HG02943 (cell line): ENCODE results near the gene VPS54.
"Not testable (repeated sequence)": the region's sequence is repeated elsewhere in the genome, so short reads cannot be mapped to it uniquely, and the experiment has no call there.

Experiments used
- ATAC-seq: cut with Tn5 transposase; IDR thresholded peaks from one replicate; pipeline ENCODE4 v1.9.1; 2021; ENCODE audit warnings: mild to moderate bottlenecking, low read depth, moderate library complexity; ENCODE audit not compliant: unreplicated experiment

The VPS54 gene

GRCh38 chr2:64023485-64024258 is 4.4 kb upstream of the VPS54 start:
- ATAC-seq = no peak

GRCh38 chr2:64021578-64021977 is 2.4 kb upstream of the VPS54 start:
- ATAC-seq = no peak

GRCh38 chr2:64019975-64020528 is 824 bp upstream of the VPS54 start:
- no peak for ATAC-seq

- peak; percentile 42 for ATAC-seq
These were observed 536 bp downstream of the VPS54 start for GRCh38 chr2:64018701-64019082.

GRCh38 chr2:64017811-64018700 is 1.2 kb downstream of the VPS54 start:
- no peak for ATAC-seq

GRCh38 chr2:64015898-64016297 is 3.3 kb downstream of the VPS54 start:
- ATAC-seq = no peak

GRCh38 chr2:64015391-64015790 is 3.8 kb downstream of the VPS54 start:
- ATAC-seq = no peak

- no peak for ATAC-seq
These were observed 4.6 kb downstream of the VPS54 start for GRCh38 chr2:64014628-64015027.

GRCh38 chr2:64013053-64013452 is 6.2 kb downstream of the VPS54 start:
- no peak for ATAC-seq

GRCh38 chr2:64012115-64012514 is 7.1 kb downstream of the VPS54 start:
- no peak for ATAC-seq

- no peak for ATAC-seq
These were observed 10.7 kb downstream of the VPS54 start for GRCh38 chr2:64008434-64009009.

GRCh38 chr2:64007924-64008323 is 11.3 kb downstream of the VPS54 start:
- no peak for ATAC-seq

- ATAC-seq = no peak
These were observed 13.4 kb downstream of the VPS54 start for GRCh38 chr2:64005707-64006356.

- ATAC-seq = no peak
These were observed 16.0 kb downstream of the VPS54 start for GRCh38 chr2:64003239-64003638.

- no peak for ATAC-seq
These were observed 17.7 kb downstream of the VPS54 start for GRCh38 chr2:64001382-64002101.

GRCh38 chr2:64000630-64001381 is 18.4 kb downstream of the VPS54 start:
- ATAC-seq = no peak

- no peak for ATAC-seq
These were observed 20.2 kb downstream of the VPS54 start for GRCh38 chr2:63999049-63999448.

- not testable (repeated sequence) for ATAC-seq
These were observed 22.5 kb downstream of the VPS54 start for GRCh38 chr2:63996582-63997198.
